Parathyroid adenoma (tissue), 2 donors: Measurements from ENCODE around the gene PABPN1L.

Experiments
- H2AFZ ChIP-seq: fragments of 300-600 bp; sonication (generic); one replicate; pipeline ENCODE4 v1.7.0; 2017; ENCODE audit warnings: antibody characterized with exemption, mild to moderate bottlenecking
- H3K27ac ChIP-seq: fragments of 300-600 bp; sonication (generic); one replicate; pipeline ENCODE4 v1.7.0; 2017
- H3K27me3 ChIP-seq: fragments of 300-600 bp; sonication (generic); one replicate; pipeline ENCODE4 v1.7.0; 2017; ENCODE audit warnings: low read length; ENCODE audit not compliant: control insufficient read depth, insufficient read depth
- H3K36me3 ChIP-seq: fragments of 300-600 bp; sonication (generic); one replicate; pipeline ENCODE4 v1.7.0; 2017; ENCODE audit warnings: low read length; ENCODE audit not compliant: control insufficient read depth, insufficient read depth
- H3K4me1 ChIP-seq: fragments of 300-600 bp; sonication (generic); one replicate; pipeline ENCODE4 v1.7.0; 2017; ENCODE audit warnings: control low read depth
- H3K4me2 ChIP-seq: fragments of 300-600 bp; sonication (generic); one replicate; pipeline ENCODE4 v1.7.0; 2017; ENCODE audit warnings: low read length
- H3K4me3 ChIP-seq: fragments of 300-600 bp; sonication (generic); one replicate; pipeline ENCODE4 v1.7.0; 2017; ENCODE audit warnings: low read depth, low read length
- H3K79me2 ChIP-seq: fragments of 300-600 bp; sonication (generic); one replicate; pipeline ENCODE4 v1.7.0; 2017; ENCODE audit warnings: control low read depth
- H3K9ac ChIP-seq: fragments of 300-600 bp; sonication (generic); one replicate; pipeline ENCODE4 v1.7.0; 2017; ENCODE audit warnings: mild to moderate bottlenecking
- H3K9me3 ChIP-seq: fragments of 300-600 bp; sonication (generic); one replicate; pipeline ENCODE4 v1.7.0; 2017; ENCODE audit warnings: low read length; ENCODE audit not compliant: control insufficient read depth
- CTCF ChIP-seq: fragments of 300-600 bp; sonication (generic); IDR thresholded peaks from one replicate; pipeline ENCODE4 v1.7.0; 2017; ENCODE audit warnings: antibody characterized with exemption, mild to moderate bottlenecking
- donor health status: primary hyperparathyroidism.

PABPN1L gene

GRCh38 chr16:88866151-88866920, at the start of gene PABPN1L:
Gene PABPN1L, minus strand, starts transcription at chr16:88866660. Its CDS starts 54 bp downstream, at chr16:88866606.
- Histone ChIP-seq H3K36me3 (no peaks in the 10 kb centered on the region), H3K4me3 (no peak within 1 kb of the TSS), H3K4me2 (no peak within 1 kb of the TSS), H3K27me3 (no peaks in the 10 kb centered on the region), H3K79me2 (no peaks in the 10 kb centered on the region), H3K4me1 (no peaks in the 10 kb centered on the region), H3K9me3 (no peaks in the 10 kb centered on the region), H3K9ac (no peak within 1 kb of the TSS), H3K27ac (no peak within 1 kb of the TSS), H2AFZ (no peak within 1 kb of the TSS)
- no peak for TF ChIP-seq CTCF

- no peak overlapping the region for H3K27ac ChIP-seq
- H3K9me3 ChIP-seq, result no peaks in the 10 kb centered on the region
- no peak overlapping the region for H3K4me2 ChIP-seq
- no peaks in the 10 kb centered on the region for H3K36me3 ChIP-seq
- H3K9ac ChIP-seq, result no peak overlapping the region
- H3K27me3 ChIP-seq, result no peaks in the 10 kb centered on the region
- no peaks in the 10 kb centered on the region for H3K79me2 ChIP-seq
- no peaks in the 10 kb centered on the region for H3K4me1 ChIP-seq
- no peak overlapping the region for H2AFZ ChIP-seq
- no peak for TF ChIP-seq CTCF
- no peak overlapping the region for H3K4me3 ChIP-seq
Observed at GRCh38 chr16:88915639-88916327, 49.3 kb upstream of the PABPN1L start.

GRCh38 chr16:88914750-88915368, 48.4 kb upstream of the PABPN1L start:
- H3K9me3 ChIP-seq, result no peaks in the 10 kb centered on the region
- no peak overlapping the region for H2AFZ ChIP-seq
- H3K79me2 ChIP-seq, result no peaks in the 10 kb centered on the region
- no peak for TF ChIP-seq CTCF
- H3K9ac ChIP-seq, result no peak overlapping the region
- no peaks in the 10 kb centered on the region for H3K36me3 ChIP-seq
- H3K27ac ChIP-seq, result no peak overlapping the region
- no peaks in the 10 kb centered on the region for H3K27me3 ChIP-seq
- no peak overlapping the region for H3K4me3 ChIP-seq
- H3K4me2 ChIP-seq, result no peak overlapping the region
- no peaks in the 10 kb centered on the region for H3K4me1 ChIP-seq

- H3K9me3 ChIP-seq, result no peaks in the 10 kb centered on the region
- H2AFZ ChIP-seq, result no peak overlapping the region
- TF ChIP-seq CTCF, result no peak
- no peaks in the 10 kb centered on the region for H3K27me3 ChIP-seq
- H3K4me2 ChIP-seq, result no peak overlapping the region
- no peaks in the 10 kb centered on the region for H3K36me3 ChIP-seq
- H3K9ac ChIP-seq, result no peak overlapping the region
- H3K27ac ChIP-seq, result no peak overlapping the region
- H3K4me1 ChIP-seq, result no peaks in the 10 kb centered on the region
- no peaks in the 10 kb centered on the region for H3K79me2 ChIP-seq
- H3K4me3 ChIP-seq, result no peak overlapping the region
Observed at GRCh38 chr16:88913870-88914269, 47.4 kb upstream of the PABPN1L start.
